Fibroblast of the aortic adventitia (primary cell): ENCODE measurements around the gene TEX38. TPM values are rescaled to one million over a fixed set of nuclear protein-coding genes. Genes with fewer than 3 reads are reported as not detected.
"Not testable (repeated sequence)": the region's sequence is repeated elsewhere in the genome, so short reads cannot be mapped to it uniquely, and the experiment has no call there.

Experiments used
- DNase-seq: peaks from one replicate; pipeline ENCODE4 v3.0.0-alpha.2; 2010; ENCODE audit warnings: low read depth
- H3K4me3 ChIP-seq: 2 replicates; pipeline ENCODE4 v1.5.1; 2011; ENCODE audit warnings: low read depth, mild to moderate bottlenecking, control low read depth, low read length, moderate library complexity
- total RNA-seq: library from RNA; depleted of rRNA; stranded (reverse); fragments of >200 nt; gene quantifications from 2 replicates; pipeline ENCODE4 v1.2.3, GENCODE V29; 2012; ENCODE audit warnings: low replicate concordance
- TF ChIP-seq, protein P1 (sequence below): IDR thresholded peaks from 2 replicates; pipeline ENCODE4 v1.5.1; 2011; ENCODE audit warnings: mild to moderate bottlenecking, low read length, control low read depth, inconsistent platforms; ENCODE audit not compliant: insufficient read depth

Gene TEX38
- total RNA-seq, 1 donor, result not detected

DNA sequence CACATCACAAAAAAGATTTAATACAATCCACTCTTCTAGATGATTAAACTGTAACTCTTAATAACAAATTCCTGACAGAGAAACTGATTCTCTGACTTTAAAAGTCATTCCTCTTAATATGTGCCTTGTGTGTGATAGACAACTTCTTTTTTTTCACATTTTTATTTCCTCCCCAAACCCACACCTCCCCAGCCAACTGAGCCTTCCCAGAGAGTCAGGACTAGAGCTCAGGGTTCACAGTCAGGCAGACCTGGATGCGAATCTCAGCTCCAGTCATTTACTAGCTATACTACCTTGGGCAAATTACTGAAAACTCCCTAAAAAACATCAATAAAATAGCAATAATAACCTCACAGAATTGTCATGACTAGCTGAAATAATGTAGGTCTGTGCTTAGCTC is 17.6 kb upstream of the TEX38 start:
- no peak for DNase-seq
- TF ChIP-seq, protein P1, sequence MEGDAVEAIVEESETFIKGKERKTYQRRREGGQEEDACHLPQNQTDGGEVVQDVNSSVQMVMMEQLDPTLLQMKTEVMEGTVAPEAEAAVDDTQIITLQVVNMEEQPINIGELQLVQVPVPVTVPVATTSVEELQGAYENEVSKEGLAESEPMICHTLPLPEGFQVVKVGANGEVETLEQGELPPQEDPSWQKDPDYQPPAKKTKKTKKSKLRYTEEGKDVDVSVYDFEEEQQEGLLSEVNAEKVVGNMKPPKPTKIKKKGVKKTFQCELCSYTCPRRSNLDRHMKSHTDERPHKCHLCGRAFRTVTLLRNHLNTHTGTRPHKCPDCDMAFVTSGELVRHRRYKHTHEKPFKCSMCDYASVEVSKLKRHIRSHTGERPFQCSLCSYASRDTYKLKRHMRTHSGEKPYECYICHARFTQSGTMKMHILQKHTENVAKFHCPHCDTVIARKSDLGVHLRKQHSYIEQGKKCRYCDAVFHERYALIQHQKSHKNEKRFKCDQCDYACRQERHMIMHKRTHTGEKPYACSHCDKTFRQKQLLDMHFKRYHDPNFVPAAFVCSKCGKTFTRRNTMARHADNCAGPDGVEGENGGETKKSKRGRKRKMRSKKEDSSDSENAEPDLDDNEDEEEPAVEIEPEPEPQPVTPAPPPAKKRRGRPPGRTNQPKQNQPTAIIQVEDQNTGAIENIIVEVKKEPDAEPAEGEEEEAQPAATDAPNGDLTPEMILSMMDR, result no peak
- H3K4me3 ChIP-seq, result no peak overlapping the region

DNA sequence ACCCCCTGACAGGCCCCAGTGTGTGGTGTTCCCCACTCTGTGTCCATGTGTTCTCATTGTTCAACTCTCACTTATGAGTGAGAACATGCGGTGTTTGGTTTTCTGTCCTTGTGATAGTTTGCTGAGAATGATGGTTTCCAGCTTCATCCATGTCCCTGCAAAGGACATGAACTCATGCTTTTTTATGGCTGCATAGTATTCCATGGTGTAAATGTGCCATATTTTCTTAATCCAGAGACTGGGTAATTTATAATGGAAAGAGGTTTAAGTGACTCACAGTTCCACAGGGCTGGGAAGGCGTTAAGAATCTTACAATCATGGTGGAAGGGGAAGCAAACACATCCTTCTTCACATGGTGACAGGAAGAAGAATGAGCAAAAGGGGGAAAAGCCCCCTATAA is 17.0 kb upstream of the TEX38 start:
- not testable (repeated sequence) for H3K4me3 ChIP-seq, DNase-seq

DNA sequence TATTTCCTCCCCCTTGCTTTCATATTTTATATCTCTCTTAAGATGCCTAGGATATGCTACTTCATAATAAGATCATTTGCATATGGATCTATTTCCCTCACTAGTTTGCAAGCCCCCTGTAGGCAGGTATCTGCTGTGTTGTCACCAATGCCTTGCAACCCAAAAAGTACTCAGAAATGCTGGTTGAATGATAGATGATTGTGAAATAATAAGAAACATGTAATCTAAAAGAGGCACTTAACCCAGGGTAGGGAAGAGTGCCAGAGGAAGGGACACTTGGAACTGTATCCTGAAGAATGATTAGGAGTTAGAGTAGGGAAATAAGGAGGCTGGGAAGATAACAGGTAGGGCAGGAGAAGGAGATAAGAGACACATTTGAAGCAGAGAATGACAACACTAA is 15.8 kb upstream of the TEX38 start:
- no peak for DNase-seq
- TF ChIP-seq, protein P1, result no peak
- H3K4me3 ChIP-seq, result no peak overlapping the region

DNA sequence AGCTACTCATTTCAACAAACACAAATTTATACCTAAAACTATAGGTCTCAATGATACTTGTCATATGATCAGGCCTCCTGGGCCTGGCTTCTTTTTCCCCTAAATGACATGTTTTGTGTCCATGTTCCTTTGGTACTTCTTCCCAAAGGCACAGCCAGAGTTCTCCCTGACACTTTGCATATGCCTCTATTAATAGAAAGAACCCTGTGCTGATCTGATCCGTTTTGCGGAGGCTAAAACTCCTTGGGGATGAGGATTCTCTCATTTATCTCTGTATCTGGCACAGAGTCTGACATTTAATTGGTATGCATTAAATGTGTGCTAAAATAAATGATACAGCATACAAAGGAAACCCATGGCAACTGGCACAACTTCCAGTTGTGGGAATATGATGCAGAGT is 15.0 kb upstream of the TEX38 start:
- no peak overlapping the region for H3K4me3 ChIP-seq
- TF ChIP-seq, protein P1, result no peak
- DNase-seq, result no peak

DNA sequence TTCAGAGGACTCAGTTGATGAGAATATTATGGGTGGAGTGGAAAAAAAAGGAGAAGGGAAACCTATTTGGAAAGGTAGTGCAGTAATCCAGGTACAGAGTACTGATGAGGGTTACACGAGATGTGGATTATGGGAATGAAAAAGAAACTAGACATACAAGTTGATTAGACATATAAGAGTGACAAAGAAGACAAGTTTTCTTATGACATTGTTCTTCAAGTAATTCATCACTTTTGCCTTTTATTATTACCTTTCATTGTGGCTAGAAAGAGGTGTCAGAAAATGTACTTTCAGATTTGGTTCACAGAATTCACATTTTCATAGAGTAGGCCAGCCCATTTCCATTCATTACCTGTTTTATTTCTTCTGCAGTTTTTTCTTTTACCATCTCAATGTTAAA is 13.9 kb upstream of the TEX38 start:
- DNase-seq, result no peak
- TF ChIP-seq, protein P1, result no peak
- no peak overlapping the region for H3K4me3 ChIP-seq

DNA sequence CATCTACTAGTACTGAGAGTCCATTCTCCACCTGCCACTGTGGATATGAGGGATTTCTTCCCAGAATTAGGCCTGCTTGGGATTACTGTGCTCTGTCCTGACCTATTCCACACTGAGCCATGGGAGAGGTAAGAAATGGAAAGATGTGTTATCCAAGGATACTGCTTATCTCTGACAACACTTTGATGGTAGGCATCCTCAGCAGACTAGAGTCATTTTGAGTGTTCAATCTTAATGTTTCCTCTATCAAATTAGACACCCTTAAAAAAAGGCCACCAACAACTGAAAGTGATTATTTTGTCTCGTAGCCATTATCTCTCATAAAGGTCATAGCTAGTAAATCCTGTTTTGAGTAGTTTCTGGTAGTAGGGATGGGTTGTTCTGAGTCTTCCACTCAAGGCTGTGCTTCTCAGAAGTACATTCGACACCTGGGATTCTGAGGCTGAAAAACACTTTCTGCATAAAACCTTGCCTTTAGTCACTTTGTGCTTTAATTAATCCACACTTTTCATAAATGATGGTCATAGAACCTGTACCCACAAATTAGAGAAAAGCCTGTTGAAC is 12.3 kb upstream of the TEX38 start:
- TF ChIP-seq, protein P1, result no peak
- no peak for DNase-seq

DNA sequence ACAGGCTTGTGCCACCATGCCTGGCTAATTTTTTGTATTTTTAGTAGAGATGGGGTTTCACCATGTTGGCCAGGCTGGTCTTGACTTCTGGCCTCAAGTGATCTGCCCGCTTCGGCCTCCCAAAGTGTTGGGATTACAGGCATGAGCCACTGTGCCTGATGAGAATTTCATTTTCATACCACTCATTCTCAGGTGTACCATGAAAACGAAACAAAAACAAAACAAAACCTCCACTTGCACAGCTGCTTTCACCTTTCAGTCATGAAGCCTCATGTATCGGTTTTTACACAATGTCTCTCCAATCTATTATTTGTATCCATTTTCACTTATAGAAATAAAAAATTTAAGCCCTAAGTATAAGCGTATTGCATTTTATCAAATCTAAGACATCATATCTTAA is 11.5 kb upstream of the TEX38 start:
- not testable (repeated sequence) for H3K4me3 ChIP-seq, DNase-seq

More for the DNA sequence above, 12.3 kb upstream of the TEX38 start:
- H3K4me3 ChIP-seq, result no peak overlapping the region

DNA sequence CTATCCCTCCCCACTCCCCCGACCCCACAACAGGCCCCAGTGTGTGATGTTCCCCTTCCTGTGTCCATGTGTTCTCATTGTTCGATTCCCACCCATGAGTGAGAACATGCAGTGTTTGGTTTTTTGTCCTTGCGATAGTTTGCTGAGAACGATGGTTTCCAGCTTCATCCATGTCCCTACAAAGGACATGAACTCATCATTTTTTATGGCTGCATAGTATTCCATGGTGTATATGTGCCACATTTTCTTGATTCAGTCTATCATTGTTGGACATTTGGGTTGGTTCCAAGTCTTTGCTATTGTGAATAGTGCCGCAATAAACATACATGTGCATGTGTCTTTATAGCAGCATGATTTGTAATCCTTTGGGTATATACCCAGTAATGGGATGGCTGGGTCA is 8.7 kb upstream of the TEX38 start:
- not testable (repeated sequence) for H3K4me3 ChIP-seq, DNase-seq
